ENCODE data around the gene HMGXB3.

HMGXB3 gene

GRCh38 chr5:150000256-150000989, at the start of gene HMGXB3, which contains the start of gene TIGD6:
TSS of gene HMGXB3 (plus strand) at chr5:150000739. CDS start at chr5:150004853, 4,114 bp downstream.
TSS of gene TIGD6 (minus strand) at chr5:150000654. CDS start at chr5:149996348, 4,306 bp downstream.
- DNase-seq = peak; percentile 91

- DNase-seq = no peak
These were observed 49.3 kb upstream of the HMGXB3 start for GRCh38 chr5:149951138-149951749.

GRCh38 chr5:149953436-149954121, 47.0 kb upstream of the HMGXB3 start:
- DNase-seq = no peak

- no peak for DNase-seq
These were observed 45.7 kb upstream of the HMGXB3 start for GRCh38 chr5:149954798-149955197.

- DNase-seq = no peak
These were observed 43.9 kb upstream of the HMGXB3 start for GRCh38 chr5:149956685-149957084.

- DNase-seq = no peak
These were observed 42.7 kb upstream of the HMGXB3 start for GRCh38 chr5:149957855-149958254.

- DNase-seq = peak; percentile 69
These were observed 40.9 kb upstream of the HMGXB3 start for GRCh38 chr5:149959406-149960236.

- DNase-seq = peak; percentile 96
These were observed 40.0 kb upstream of the HMGXB3 start, which contains the start of gene SLC26A2 for GRCh38 chr5:149960272-149961185. TSS of gene SLC26A2 (plus strand) at chr5:149960758. CDS start at chr5:149977653, 16,895 bp downstream.

- no peak for DNase-seq
These were observed 39.3 kb upstream of the HMGXB3 start for GRCh38 chr5:149961186-149961685.

- no peak for DNase-seq
These were observed 38.6 kb upstream of the HMGXB3 start for GRCh38 chr5:149961957-149962409.

- no peak for DNase-seq
These were observed 37.8 kb upstream of the HMGXB3 start for GRCh38 chr5:149962601-149963300.

GRCh38 chr5:149963729-149964128, 36.8 kb upstream of the HMGXB3 start:
- no peak for DNase-seq

- DNase-seq = no peak
These were observed 33.6 kb upstream of the HMGXB3 start for GRCh38 chr5:149966946-149967345.

GRCh38 chr5:149969181-149969930, 31.2 kb upstream of the HMGXB3 start:
- DNase-seq = no peak

GRCh38 chr5:149975409-149975808, 25.1 kb upstream of the HMGXB3 start:
- no peak for DNase-seq

- DNase-seq = no peak
These were observed 20.6 kb upstream of the HMGXB3 start for GRCh38 chr5:149979896-149980295.

GRCh38 chr5:149981206-149981605, 19.3 kb upstream of the HMGXB3 start:
- DNase-seq = no peak

GRCh38 chr5:149982505-149982904, 18.0 kb upstream of the HMGXB3 start:
- no peak for DNase-seq

- DNase-seq = no peak
These were observed 12.4 kb upstream of the HMGXB3 start for GRCh38 chr5:149988126-149988525.

All from stimulated activated CD4-positive, alpha-beta T cell treated with anti-CD3 and anti-CD28 coated beads, Interleukin-4, amount 100 ng/mL, for 24 hours (primary cell).